ENCODE measurements around the gene PYGB.

- TF ChIP-seq CTCF (conservative IDR thresholded peaks at IDR 0.05) (no peak), ZFX (IDR thresholded peaks at IDR 0.05) (no peak)
Observed at GRCh38 chr20:25276533-25277050, 28.7 kb downstream of the PYGB start.

Data from C4-2B (cell line).